HG03025 (cell line): Measurements from ENCODE around the gene DHX9.
"Not testable (repeated sequence)": the region's sequence is repeated elsewhere in the genome, so short reads cannot be mapped to it uniquely, and the experiment has no call there.

Experiments used
- ATAC-seq: cut with Tn5 transposase; IDR thresholded peaks from one replicate; pipeline ENCODE4 v1.9.1; 2021; ENCODE audit warnings: mild to moderate bottlenecking, moderate library complexity; ENCODE audit not compliant: unreplicated experiment, low FRiP score

Gene DHX9

GRCh38 chr1:182886985-182887384 is 47.8 kb downstream of the DHX9 start:
- ATAC-seq = no peak

GRCh38 chr1:182888736-182889531 is 49.8 kb downstream of the DHX9 start:
- ATAC-seq = no peak

GRCh38 chr1:182889997-182890396 is 50.9 kb downstream of the DHX9 start:
- ATAC-seq = no peak

- no peak for ATAC-seq
These were observed 51.9 kb downstream of the DHX9 start for GRCh38 chr1:182890927-182891610.

GRCh38 chr1:182897696-182898095 is 58.5 kb downstream of the DHX9 start:
- ATAC-seq = no peak

GRCh38 chr1:182901946-182902345 is 62.8 kb downstream of the DHX9 start:
- not testable (repeated sequence) for ATAC-seq

- ATAC-seq = no peak
These were observed 66.2 kb downstream of the DHX9 start for GRCh38 chr1:182905321-182905720.

GRCh38 chr1:182909578-182909977 is 70.4 kb downstream of the DHX9 start:
- no peak for ATAC-seq

GRCh38 chr1:182910143-182910542 is 71.0 kb downstream of the DHX9 start:
- no peak for ATAC-seq

- ATAC-seq = no peak
These were observed 74.3 kb downstream of the DHX9 start for GRCh38 chr1:182913401-182913800.

GRCh38 chr1:182917378-182917777 is 78.2 kb downstream of the DHX9 start:
- no peak for ATAC-seq

- ATAC-seq = no peak
These were observed 86.5 kb downstream of the DHX9 start for GRCh38 chr1:182925661-182926060.

GRCh38 chr1:182927693-182928433 is 88.7 kb downstream of the DHX9 start:
- ATAC-seq = no peak

GRCh38 chr1:182930985-182931384 is 91.8 kb downstream of the DHX9 start:
- ATAC-seq = no peak

GRCh38 chr1:182935716-182936115 is 96.6 kb downstream of the DHX9 start:
- ATAC-seq = no peak
